Measurements from ENCODE around the gene LRRC55. TPM values are rescaled to one million over a fixed set of nuclear protein-coding genes. Genes with fewer than 3 reads are reported as not detected.

Gene LRRC55
- total RNA-seq, 1 donor from 2014 or later, result 29.0 TPM

GRCh38 chr11:57219021-57219627 is 37.4 kb downstream of the LRRC55 start:
- Mint-ChIP-seq H3K27ac (ENCODE audit: unreplicated experiment) (no peak overlapping the region), H3K9me3 (ENCODE audit: unreplicated experiment) (no peaks in the 10 kb centered on the region), H3K36me3 (ENCODE audit: unreplicated experiment) (no peaks in the 10 kb centered on the region), H3K4me1 (ENCODE audit: low read depth, unreplicated experiment) (peaks cover 2% of the 10 kb centered on the region), H3K4me3 (ENCODE audit: unreplicated experiment) (no peak overlapping the region), H3K27me3 (ENCODE audit: unreplicated experiment) (peaks cover 3% of the 10 kb centered on the region)
- DNase-seq, result no peak
- no peak for TF ChIP-seq CTCF (IDR thresholded peaks at IDR 0.05; ENCODE audit: partially characterized antibody, unreplicated experiment)

GRCh38 chr11:57222239-57222638 is 40.5 kb downstream of the LRRC55 start:
- Mint-ChIP-seq H3K27ac (ENCODE audit: unreplicated experiment) (no peak overlapping the region), H3K36me3 (ENCODE audit: unreplicated experiment) (no peaks in the 10 kb centered on the region), H3K4me3 (ENCODE audit: unreplicated experiment) (no peak overlapping the region), H3K27me3 (ENCODE audit: unreplicated experiment) (no peaks in the 10 kb centered on the region), H3K4me1 (ENCODE audit: low read depth, unreplicated experiment) (peaks cover 2% of the 10 kb centered on the region), H3K9me3 (ENCODE audit: unreplicated experiment) (no peaks in the 10 kb centered on the region)
- no peak for TF ChIP-seq CTCF (IDR thresholded peaks at IDR 0.05; ENCODE audit: partially characterized antibody, unreplicated experiment)
- no peak for DNase-seq

GRCh38 chr11:57223601-57224000 is 41.8 kb downstream of the LRRC55 start:
- DNase-seq, result no peak
- TF ChIP-seq CTCF (IDR thresholded peaks at IDR 0.05; ENCODE audit: partially characterized antibody, unreplicated experiment), result no peak
- Mint-ChIP-seq H3K27ac (ENCODE audit: unreplicated experiment) (no peak overlapping the region), H3K4me3 (ENCODE audit: unreplicated experiment) (no peak overlapping the region), H3K27me3 (ENCODE audit: unreplicated experiment) (no peaks in the 10 kb centered on the region), H3K4me1 (ENCODE audit: low read depth, unreplicated experiment) (peaks cover 1% of the 10 kb centered on the region), H3K9me3 (ENCODE audit: unreplicated experiment) (no peaks in the 10 kb centered on the region), H3K36me3 (ENCODE audit: unreplicated experiment) (no peaks in the 10 kb centered on the region)

- no peak for TF ChIP-seq CTCF (IDR thresholded peaks at IDR 0.05; ENCODE audit: partially characterized antibody, unreplicated experiment)
- no peak for DNase-seq
- no peak overlapping the region for H3K27ac Mint-ChIP-seq (ENCODE audit: unreplicated experiment)
- H3K9me3 Mint-ChIP-seq (ENCODE audit: unreplicated experiment), result no peaks in the 10 kb centered on the region
- H3K4me1 Mint-ChIP-seq (ENCODE audit: low read depth, unreplicated experiment), result peaks cover 1% of the 10 kb centered on the region
- H3K27me3 Mint-ChIP-seq (ENCODE audit: unreplicated experiment), result no peaks in the 10 kb centered on the region
- no peak overlapping the region for H3K4me3 Mint-ChIP-seq (ENCODE audit: unreplicated experiment)
- no peaks in the 10 kb centered on the region for H3K36me3 Mint-ChIP-seq (ENCODE audit: unreplicated experiment)
Measured at GRCh38 chr11:57224128-57224527, 42.4 kb downstream of the LRRC55 start.

GRCh38 chr11:57224537-57224936 is 42.8 kb downstream of the LRRC55 start:
- no peaks in the 10 kb centered on the region for H3K9me3 Mint-ChIP-seq (ENCODE audit: unreplicated experiment)

More at GRCh38 chr11:57224537-57224936, 42.8 kb downstream of the LRRC55 start:
- no peak for DNase-seq
- no peak overlapping the region for H3K27ac Mint-ChIP-seq (ENCODE audit: unreplicated experiment)
- H3K4me1 Mint-ChIP-seq (ENCODE audit: low read depth, unreplicated experiment), result peaks cover 1% of the 10 kb centered on the region
- H3K27me3 Mint-ChIP-seq (ENCODE audit: unreplicated experiment), result no peaks in the 10 kb centered on the region
- no peaks in the 10 kb centered on the region for H3K36me3 Mint-ChIP-seq (ENCODE audit: unreplicated experiment)
- TF ChIP-seq CTCF (IDR thresholded peaks at IDR 0.05; ENCODE audit: partially characterized antibody, unreplicated experiment), result no peak
- no peak overlapping the region for H3K4me3 Mint-ChIP-seq (ENCODE audit: unreplicated experiment)
